Lung microvascular endothelial cell (primary cell): Measurements from ENCODE around the gene RCBTB1. TPM values are rescaled to one million over a fixed set of nuclear protein-coding genes. Genes with fewer than 3 reads are reported as not detected.
"Not testable (repeated sequence)": the region's sequence is repeated elsewhere in the genome, so short reads cannot be mapped to it uniquely, and the experiment has no call there.

ENCODE experiments used
- DNase-seq, 2 donors: peaks; one replicate each; pipeline versions ENCODE4 v3.0.0 to v3.0.0-alpha.2; 2010; ENCODE audit warnings: low read depth in 2 of 2
- total RNA-seq: library from RNA; depleted of rRNA; stranded (reverse); fragments of >200 nt; gene quantifications from 2 replicates; pipeline ENCODE4 v1.2.1, GENCODE V29; 2014

The RCBTB1 gene
- 21.1 and 24.4 TPM in 2 replicates for total RNA-seq

- DNase-seq = peak; percentile 70 to 75
Measured at GRCh38 chr13:49585220-49586157, at the start of gene RCBTB1. Gene RCBTB1 (minus strand): TSS chr13:49585558. CDS start chr13:49567279, 18,279 bp downstream.

GRCh38 chr13:49633710-49634109 is 48.4 kb upstream of the RCBTB1 start:
- DNase-seq = peak; percentile 88 to 97

- DNase-seq = no peak
Measured at GRCh38 chr13:49632156-49632555, 46.8 kb upstream of the RCBTB1 start.

- no peak for DNase-seq
Measured at GRCh38 chr13:49630580-49630979, 45.2 kb upstream of the RCBTB1 start.

GRCh38 chr13:49629947-49630346 is 44.6 kb upstream of the RCBTB1 start:
- DNase-seq = peak; percentile 78 to 88

GRCh38 chr13:49629196-49629938 is 44.0 kb upstream of the RCBTB1 start:
- DNase-seq = peak; percentile 43 to 71

GRCh38 chr13:49627831-49628652 is 42.7 kb upstream of the RCBTB1 start, which contains the start of gene ARL11:
Gene ARL11 (plus strand): TSS chr13:49628507. CDS start chr13:49630448, 1,941 bp downstream.
- DNase-seq = no peak

GRCh38 chr13:49625392-49626079 is 40.2 kb upstream of the RCBTB1 start:
- DNase-seq = no peak

GRCh38 chr13:49624229-49624628 is 38.9 kb upstream of the RCBTB1 start:
- DNase-seq = no peak

GRCh38 chr13:49622174-49622946 is 37.0 kb upstream of the RCBTB1 start:
- peak; percentile 18 to 95 for DNase-seq

GRCh38 chr13:49620170-49620621 is 34.8 kb upstream of the RCBTB1 start:
- peak in 1 of 2 donors; percentile 21 for DNase-seq

GRCh38 chr13:49616676-49617065 is 31.3 kb upstream of the RCBTB1 start:
- no peak for DNase-seq

GRCh38 chr13:49615836-49616675 is 30.7 kb upstream of the RCBTB1 start:
- DNase-seq = peak; percentile 88 to 94

- DNase-seq = not testable (repeated sequence)
Measured at GRCh38 chr13:49612042-49612441, 26.7 kb upstream of the RCBTB1 start.

- DNase-seq = no peak
Measured at GRCh38 chr13:49610176-49610575, 24.8 kb upstream of the RCBTB1 start.

GRCh38 chr13:49608651-49609331 is 23.4 kb upstream of the RCBTB1 start:
- no peak for DNase-seq

- peak in 1 of 2 donors; percentile 31 for DNase-seq
Measured at GRCh38 chr13:49607761-49608160, 22.4 kb upstream of the RCBTB1 start.
